Panc1 (cell line): ENCODE results near the gene CEACAM5. TPM values are rescaled to one million over a fixed set of nuclear protein-coding genes. Genes with fewer than 3 reads are reported as not detected.
"Not testable (repeated sequence)": the region's sequence is repeated elsewhere in the genome, so short reads cannot be mapped to it uniquely, and the experiment has no call there.

ENCODE experiments used
- ATAC-seq: fragments of 200-7000 bp; cut with Tn5 transposase; 2 replicates; pipeline ENCODE4 v1.9.1; 2020; ENCODE audit warnings: mild to moderate bottlenecking, moderate library complexity
- BruUV-seq: library from RNA; stranded (reverse); fragments of 400-500 nt; replicated peaks from 2 replicates; lab custom pipeline; 2021; lab: Mats Ljungman, UMichigan
- CTCF ChIA-PET: fragments of 300-600 bp; sonication (Branson Sonifier 250); formaldehyde crosslinking; loops from one replicate; lab custom pipeline; 2022; ENCODE audit warnings: antibody characterized with exemption; lab: Charles Lee
- POLR2A ChIA-PET: fragments of 300-600 bp; sonication (Branson Sonifier 250); formaldehyde crosslinking; loops from one replicate; lab custom pipeline; 2022; ENCODE audit warnings: antibody characterized with exemption; lab: Charles Lee
- DNase-seq: peaks from one replicate; pipeline ENCODE4 v3.0.0-alpha.2; 2010; ENCODE audit warnings: low read depth, low spot score
- H3K27ac ChIP-seq: 2 replicates; pipeline ENCODE4 v1.5.1; 2011; ENCODE audit warnings: mild to moderate bottlenecking, low read length, inconsistent platforms
- H3K27me3 ChIP-seq: fragments of 200-500 bp; sonication (Bioruptor generic); 2 replicates; pipeline ENCODE4 v1.6.0; 2014; ENCODE audit warnings: low read length, inconsistent platforms; ENCODE audit not compliant: control insufficient read depth, insufficient read depth
- H3K36me3 ChIP-seq: fragments of 200-500 bp; sonication (Bioruptor generic); 2 replicates; pipeline ENCODE4 v1.5.1; 2014; ENCODE audit warnings: inconsistent platforms, mild to moderate bottlenecking, low read length, moderate library complexity; ENCODE audit not compliant: control insufficient read depth, insufficient read depth
- H3K4me1 ChIP-seq: 2 replicates; pipeline ENCODE4 v1.5.1; 2011; ENCODE audit warnings: inconsistent platforms, mild to moderate bottlenecking, low read length, moderate library complexity; ENCODE audit not compliant: control insufficient read depth, insufficient read depth
- H3K4me3 ChIP-seq, 2 experiments: 2 replicates each; pipeline ENCODE4 v1.5.1; 2011 to 2012; ENCODE audit warnings: low read depth in 2 of 2, low read length in 2 of 2, mild to moderate bottlenecking in 2 of 2, inconsistent platforms in 1 of 2, moderate library complexity in 1 of 2
- H3K9me3 ChIP-seq: fragments of 200-500 bp; sonication (Bioruptor generic); 2 replicates; pipeline ENCODE4 v1.5.1; 2014; ENCODE audit warnings: low read depth, mild to moderate bottlenecking, inconsistent platforms, low read length, moderate library complexity; ENCODE audit not compliant: control insufficient read depth, insufficient read depth
- CTCF ChIP-seq: fragments of 450-650 bp; IDR thresholded peaks from 2 replicates; pipeline ENCODE4 v1.5.1; 2017; ENCODE audit warnings: mild to moderate bottlenecking
- POLR2AphosphoS5 ChIP-seq: IDR thresholded peaks from 2 replicates; pipeline ENCODE4 v1.6.1; 2012; ENCODE audit warnings: mild to moderate bottlenecking, low read depth, low read length, moderate library complexity
- REST ChIP-seq, 2 experiments: IDR thresholded peaks; 2 replicates each; pipeline ENCODE4 v1.6.1; 2011 to 2012; ENCODE audit warnings: low read depth in 2 of 2, control low read depth in 1 of 2, low read length in 1 of 2, mild to moderate bottlenecking in 1 of 2, moderate library complexity in 1 of 2; ENCODE audit not compliant: insufficient read depth in 1 of 2
- SIN3A ChIP-seq: IDR thresholded peaks from 2 replicates; pipeline ENCODE4 v1.6.1; 2012; ENCODE audit warnings: low read depth, mild to moderate bottlenecking, low read length, moderate library complexity, borderline replicate concordance; ENCODE audit not compliant: insufficient read depth
- TCF7L2 ChIP-seq: IDR thresholded peaks from 2 replicates; pipeline ENCODE4 v1.6.1; 2011; ENCODE audit warnings: mild to moderate bottlenecking, low read depth, low read length, inconsistent platforms
- in situ Hi-C: cut with HindIII; loops from 2 replicates; pipeline ENCODE4 v1.10.0; 2016; ENCODE audit warnings: low sequenced_read_pairs, low pct_unique_long_range_greater_than_20kb
- intact Hi-C: fragments of 100-400 bp; cut with micrococcal nuclease; formaldehyde crosslinking; loops from one replicate; pipeline ENCODE4 v1.10.0; 2022; ENCODE audit not compliant: unreplicated experiment
- total RNA-seq: library from RNA; stranded (reverse); gene quantifications from one replicate; pipeline ENCODE4 v1.2.1, GENCODE V29; 2021; ENCODE audit not compliant: unreplicated experiment

CEACAM5 gene
- total RNA-seq, 1 experiment from 2014 or later = 0.51 TPM

- DNase-seq (no peak), ATAC-seq (no peak)
- Histone ChIP-seq H3K4me3 (no peak overlapping the region), H3K27ac (no peak overlapping the region), H3K9me3 (no peaks in the 10 kb centered on the region), H3K4me1 (no peaks in the 10 kb centered on the region), H3K27me3 (no peaks in the 10 kb centered on the region; the same call in 1 of the 2 replicates), H3K36me3 (no peaks in the 10 kb centered on the region)
- in situ Hi-C loops = no loop called here
- intact Hi-C loops = loop anchor here (2.0 kb wide), 1 partner anchor 39 kb away; no protein-coding TSS in a partner anchor
- TF ChIP-seq POLR2AphosphoS5 (no peak), TCF7L2 (no peak), REST (IDR thresholded peaks at IDR 0.05; ENCODE audit: insufficient read depth in 1 of 2, low read depth in 2 of 2, low read length in 1 of 2) (no peak), CTCF (no peak), SIN3A (no peak)
- ChIA-PET CTCF (interaction anchor here (1.0 kb wide), 1 partner anchor 28 kb away, joined by 3 read pairs; no protein-coding TSS in a partner anchor), POLR2A (no interaction called here)
- no TSS peak for BruUV-seq
Observed at GRCh38 chr19:41707871-41708371, 505 bp upstream of the CEACAM5 start.

- intact Hi-C loops, H3K36me3 ChIP-seq, H3K4me3 ChIP-seq, DNase-seq, in situ Hi-C loops, H3K27me3 ChIP-seq, H3K27ac ChIP-seq, ATAC-seq, POLR2A ChIA-PET, H3K4me1 ChIP-seq, BruUV-seq, H3K9me3 ChIP-seq, CTCF ChIA-PET: not testable (repeated sequence)
Observed at GRCh38 chr19:41709516-41709915, 1.1 kb downstream of the CEACAM5 start.

GRCh38 chr19:41709951-41710645 is 1.7 kb downstream of the CEACAM5 start:
- no peak overlapping the region for H3K4me3 ChIP-seq
- H3K9me3 ChIP-seq = no peaks in the 10 kb centered on the region
- TF ChIP-seq SIN3A = no peak
- TF ChIP-seq POLR2AphosphoS5 = no peak
- TF ChIP-seq CTCF = no peak
- TF ChIP-seq REST (IDR thresholded peaks at IDR 0.05; ENCODE audit: insufficient read depth in 1 of 2, low read depth in 2 of 2, low read length in 1 of 2) = no peak
- TF ChIP-seq TCF7L2 = no peak
- CTCF ChIA-PET = no interaction called here
- in situ Hi-C loops (no loop called here), intact Hi-C loops (no loop called here)
- POLR2A ChIA-PET = no interaction called here
- ATAC-seq (no peak), DNase-seq (no peak)
- BruUV-seq = no TSS peak
- no peaks in the 10 kb centered on the region; the same call in 1 of the 2 replicates for H3K27me3 ChIP-seq
- no peaks in the 10 kb centered on the region for H3K36me3 ChIP-seq
- H3K27ac ChIP-seq = no peak overlapping the region
- no peaks in the 10 kb centered on the region for H3K4me1 ChIP-seq
